ENCODE data around the gene RSRC1. TPM values are rescaled to one million over a fixed set of nuclear protein-coding genes. Genes with fewer than 3 reads are reported as not detected.

The RSRC1 gene
- total and polyA plus RNA-seq, 2 donors (not counting 1 experiment from before 2014, with no cell fraction given) = 4.5 to 54.6 TPM

DNA sequence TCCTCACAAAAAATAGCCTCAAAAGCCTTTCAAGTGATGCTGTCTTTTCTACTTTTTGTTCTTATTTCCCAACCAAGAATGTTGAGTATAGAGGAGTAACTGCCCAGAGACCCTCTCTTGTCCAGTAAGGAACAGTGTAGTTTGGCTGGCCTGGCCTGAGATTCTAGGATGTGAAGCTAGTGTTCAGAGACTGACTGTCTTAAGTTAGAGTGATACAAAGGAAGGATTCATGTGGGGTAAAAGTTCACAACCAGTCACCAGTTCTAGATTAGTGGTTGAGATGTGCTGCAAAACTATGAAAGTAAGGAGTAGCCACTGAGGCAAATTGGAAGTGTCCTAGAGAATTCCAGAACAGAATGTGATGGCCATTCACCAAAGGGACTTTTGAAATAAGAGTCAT is 49.1 kb downstream of the RSRC1 start:
- Histone ChIP-seq H3K4me2 (replicated peaks; ENCODE audit: low read depth, low read length, poor library complexity, severe bottlenecking) (no peak overlapping the region), H3K9me3 (ENCODE audit: control extremely low read depth in 1 of 3, control insufficient read depth in 2 of 3, insufficient read depth in 1 of 3, low read length in 2 of 3) (no peaks in the 10 kb centered on the region), H3K4me1 (ENCODE audit: control insufficient read depth in 2 of 2, insufficient read depth in 2 of 2, low read length in 2 of 2) (no peaks in the 10 kb centered on the region), H3K36me3 (replicated peaks in 1 of 2; ENCODE audit: control extremely low read depth in 1 of 2, control insufficient read depth in 1 of 2, extremely low read depth in 1 of 2, insufficient read depth in 2 of 2, low read length in 1 of 2) (peaks cover 2 to 4% of the 10 kb centered on the region in 2 experiments), H3K4me3 (ENCODE audit: control extremely low read depth in 1 of 5, extremely low read depth in 1 of 5, insufficient read depth in 1 of 5, low read depth in 2 of 5, low read length in 4 of 5) (no peak overlapping the region), H3K27me3 (replicated peaks in 1 of 4; ENCODE audit: control extremely low read depth in 1 of 4, control insufficient read depth in 3 of 4, insufficient read depth in 4 of 4, low read length in 3 of 4) (no peaks in the 10 kb centered on the region), H3K79me2 (ENCODE audit: control insufficient read depth, insufficient read depth, low read length) (peaks cover 5% of the 10 kb centered on the region), H4K20me1 (ENCODE audit: control insufficient read depth, insufficient read depth, low read length, poor library complexity, severe bottlenecking) (no peaks in the 10 kb centered on the region), H3K27ac (ENCODE audit: low read length in 2 of 2) (no peak overlapping the region), H2AFZ (ENCODE audit: insufficient read depth, low read depth, low read length, poor library complexity, severe bottlenecking) (no peak overlapping the region), H3K9ac (ENCODE audit: low read length) (no peak overlapping the region)
- Mint-ChIP-seq H3K4me1 (peaks cover 4% of the 10 kb centered on the region), H3K4me3 (no peak overlapping the region), H3K9me3 (ENCODE audit: insufficient read depth) (no peaks in the 10 kb centered on the region), H3K27me3 (no peaks in the 10 kb centered on the region), H3K27ac (no peak overlapping the region)
- intact Hi-C loops (cut with micrococcal nuclease) = no loop called here
- ChIA-PET CTCF (no interaction called here), POLR2A (no interaction called here)
- ATAC-seq (ENCODE audit: low read depth) (no peak), DNase-seq (no peak)
- TF ChIP-seq EZH2 (IDR thresholded peaks at IDR 0.05; ENCODE audit: borderline replicate concordance, insufficient read depth, low read depth, low read length, poor library complexity, severe bottlenecking) = no peak
- TF ChIP-seq, protein P1, sequence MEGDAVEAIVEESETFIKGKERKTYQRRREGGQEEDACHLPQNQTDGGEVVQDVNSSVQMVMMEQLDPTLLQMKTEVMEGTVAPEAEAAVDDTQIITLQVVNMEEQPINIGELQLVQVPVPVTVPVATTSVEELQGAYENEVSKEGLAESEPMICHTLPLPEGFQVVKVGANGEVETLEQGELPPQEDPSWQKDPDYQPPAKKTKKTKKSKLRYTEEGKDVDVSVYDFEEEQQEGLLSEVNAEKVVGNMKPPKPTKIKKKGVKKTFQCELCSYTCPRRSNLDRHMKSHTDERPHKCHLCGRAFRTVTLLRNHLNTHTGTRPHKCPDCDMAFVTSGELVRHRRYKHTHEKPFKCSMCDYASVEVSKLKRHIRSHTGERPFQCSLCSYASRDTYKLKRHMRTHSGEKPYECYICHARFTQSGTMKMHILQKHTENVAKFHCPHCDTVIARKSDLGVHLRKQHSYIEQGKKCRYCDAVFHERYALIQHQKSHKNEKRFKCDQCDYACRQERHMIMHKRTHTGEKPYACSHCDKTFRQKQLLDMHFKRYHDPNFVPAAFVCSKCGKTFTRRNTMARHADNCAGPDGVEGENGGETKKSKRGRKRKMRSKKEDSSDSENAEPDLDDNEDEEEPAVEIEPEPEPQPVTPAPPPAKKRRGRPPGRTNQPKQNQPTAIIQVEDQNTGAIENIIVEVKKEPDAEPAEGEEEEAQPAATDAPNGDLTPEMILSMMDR (IDR thresholded peaks at IDR 0.05) = no peak

DNA sequence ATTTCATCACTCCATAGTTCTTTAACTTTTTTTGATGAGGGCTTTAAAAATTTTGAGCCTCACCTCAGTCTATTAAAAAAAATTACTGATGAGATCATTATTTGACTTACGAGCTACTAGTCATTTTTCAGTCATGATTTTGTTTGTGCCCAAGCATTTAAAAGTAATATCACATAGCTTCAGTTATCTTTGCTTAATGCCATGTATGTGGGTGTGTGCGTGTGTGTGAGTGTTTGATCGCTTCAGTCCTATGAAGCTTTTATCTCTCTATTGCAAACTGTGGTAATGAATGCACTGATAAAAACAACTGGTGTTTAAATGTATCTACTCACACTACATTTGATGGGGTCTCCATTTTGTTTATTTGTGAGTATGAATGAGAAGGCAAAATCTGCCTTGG is 49.8 kb downstream of the RSRC1 start:
- H3K27ac ChIP-seq (ENCODE audit: low read length in 2 of 2) = no peak overlapping the region
- POLR2A ChIA-PET = no interaction called here
- no CpG with 5 or more reads among the region's 3 CpGs for WGBS (ENCODE audit: insufficient coverage)
- H3K9me3 ChIP-seq (ENCODE audit: control extremely low read depth in 1 of 3, control insufficient read depth in 2 of 3, insufficient read depth in 1 of 3, low read length in 2 of 3) = no peaks in the 10 kb centered on the region
- peaks cover 2 to 3% of the 10 kb centered on the region in 2 experiments for H3K36me3 ChIP-seq (replicated peaks in 1 of 2; ENCODE audit: control extremely low read depth in 1 of 2, control insufficient read depth in 1 of 2, extremely low read depth in 1 of 2, insufficient read depth in 2 of 2, low read length in 1 of 2)
- no peak overlapping the region for H3K9ac ChIP-seq (ENCODE audit: low read length)
- Mint-ChIP-seq H3K27me3 (no peaks in the 10 kb centered on the region), H3K4me1 (peaks cover 4% of the 10 kb centered on the region), H3K27ac (no peak overlapping the region), H3K4me3 (no peak overlapping the region), H3K9me3 (ENCODE audit: insufficient read depth) (no peaks in the 10 kb centered on the region)
- no peak overlapping the region for H2AFZ ChIP-seq (ENCODE audit: insufficient read depth, low read depth, low read length, poor library complexity, severe bottlenecking)
- H3K27me3 ChIP-seq (replicated peaks in 1 of 4; ENCODE audit: control extremely low read depth in 1 of 4, control insufficient read depth in 3 of 4, insufficient read depth in 4 of 4, low read length in 3 of 4) = no peaks in the 10 kb centered on the region
- H3K4me2 ChIP-seq (replicated peaks; ENCODE audit: low read depth, low read length, poor library complexity, severe bottlenecking) = no peak overlapping the region
- CTCF ChIA-PET = no interaction called here
- TF ChIP-seq, protein P1 (IDR thresholded peaks at IDR 0.05) = no peak
- no peak for TF ChIP-seq EZH2 (IDR thresholded peaks at IDR 0.05; ENCODE audit: borderline replicate concordance, insufficient read depth, low read depth, low read length, poor library complexity, severe bottlenecking)
- ATAC-seq (ENCODE audit: low read depth) (no peak), DNase-seq (no peak)
- no peak overlapping the region for H3K4me3 ChIP-seq (ENCODE audit: control extremely low read depth in 1 of 5, extremely low read depth in 1 of 5, insufficient read depth in 1 of 5, low read depth in 2 of 5, low read length in 4 of 5)
- intact Hi-C loops (cut with micrococcal nuclease) = no loop called here
- H4K20me1 ChIP-seq (ENCODE audit: control insufficient read depth, insufficient read depth, low read length, poor library complexity, severe bottlenecking) = no peaks in the 10 kb centered on the region
- H3K4me1 ChIP-seq (ENCODE audit: control insufficient read depth in 2 of 2, insufficient read depth in 2 of 2, low read length in 2 of 2) = no peaks in the 10 kb centered on the region
- H3K79me2 ChIP-seq (ENCODE audit: control insufficient read depth, insufficient read depth, low read length) = peaks cover 4% of the 10 kb centered on the region
